HT1080 (cell line): ENCODE measurements around the gene GLP1R. TPM values are rescaled to one million over a fixed set of nuclear protein-coding genes. Genes with fewer than 3 reads are reported as not detected.

Experiments
- DNase-seq: peaks from one replicate; pipeline ENCODE4 v3.0.0-alpha.2; 2015; ENCODE audit warnings: low read depth
- total RNA-seq: library from RNA; depleted of rRNA; stranded (reverse); fragments of >200 nt; shearing (Covaris generic); gene quantifications from 2 replicates; pipeline ENCODE4 v1.2.3, GENCODE V29; 2014

GLP1R gene
- total RNA-seq, 1 experiment from 2014 or later = not detected

GRCh38 chr6:39061588-39061987 is 13.0 kb downstream of the GLP1R start:
- DNase-seq = no peak

GRCh38 chr6:39062014-39062740 is 13.6 kb downstream of the GLP1R start:
- no peak for DNase-seq

GRCh38 chr6:39063526-39063925 is 14.9 kb downstream of the GLP1R start:
- DNase-seq = no peak

GRCh38 chr6:39065561-39065960 is 17.0 kb downstream of the GLP1R start:
- no peak for DNase-seq

GRCh38 chr6:39068391-39068790 is 19.8 kb downstream of the GLP1R start:
- DNase-seq = no peak

- no peak for DNase-seq
These were observed 24.2 kb downstream of the GLP1R start for GRCh38 chr6:39072830-39073229.

- no peak for DNase-seq
These were observed 25.1 kb downstream of the GLP1R start for GRCh38 chr6:39073471-39074355.

GRCh38 chr6:39074486-39074885 is 25.9 kb downstream of the GLP1R start:
- DNase-seq = no peak

GRCh38 chr6:39075010-39075686 is 26.6 kb downstream of the GLP1R start:
- DNase-seq = no peak

GRCh38 chr6:39075807-39076622 is 27.4 kb downstream of the GLP1R start:
- no peak for DNase-seq

GRCh38 chr6:39076623-39077535 is 28.3 kb downstream of the GLP1R start:
- no peak for DNase-seq

- DNase-seq = no peak
These were observed 29.5 kb downstream of the GLP1R start for GRCh38 chr6:39077882-39078594.

- DNase-seq = no peak
These were observed 30.1 kb downstream of the GLP1R start for GRCh38 chr6:39078695-39079094.

GRCh38 chr6:39079197-39080125 is 30.9 kb downstream of the GLP1R start:
- no peak for DNase-seq

- no peak for DNase-seq
These were observed 31.8 kb downstream of the GLP1R start for GRCh38 chr6:39080246-39080875.

- no peak for DNase-seq
These were observed 33.7 kb downstream of the GLP1R start for GRCh38 chr6:39082310-39082709.

- no peak for DNase-seq
These were observed 34.7 kb downstream of the GLP1R start for GRCh38 chr6:39083231-39083634.

- no peak for DNase-seq
These were observed 35.9 kb downstream of the GLP1R start for GRCh38 chr6:39084506-39084905.
